Tibial nerve (tissue), 4 donors: ENCODE data around the gene SERPINB2.

Experiments used
- EP300 ChIP-seq, 2 donors: sonication (generic); formaldehyde crosslinking; IDR thresholded peaks; one replicate each; pipeline ENCODE4 v1.6.1; 2017; ENCODE audit warnings: antibody characterized with exemption in 2 of 2, mild to moderate bottlenecking in 1 of 2
- POLR2A ChIP-seq, 2 donors: fragments of 450-650 bp; IDR thresholded peaks; one replicate each; pipeline ENCODE4 v1.6.1; 2017; ENCODE audit warnings: antibody characterized with exemption in 2 of 2, mild to moderate bottlenecking in 2 of 2, moderate library complexity in 2 of 2
- TF ChIP-seq, protein P1 (sequence below), 5 experiments: fragments of 200-600 bp in 3 of 5; fragments of 450-650 bp in 2 of 5; sonication (generic) in 3 of 5; IDR thresholded peaks; one replicate each; pipeline ENCODE4 v1.5.1; 2016 to 2019; ENCODE audit warnings: antibody characterized with exemption in 5 of 5, mild to moderate bottlenecking in 3 of 5, moderate library complexity in 2 of 5

DNA sequence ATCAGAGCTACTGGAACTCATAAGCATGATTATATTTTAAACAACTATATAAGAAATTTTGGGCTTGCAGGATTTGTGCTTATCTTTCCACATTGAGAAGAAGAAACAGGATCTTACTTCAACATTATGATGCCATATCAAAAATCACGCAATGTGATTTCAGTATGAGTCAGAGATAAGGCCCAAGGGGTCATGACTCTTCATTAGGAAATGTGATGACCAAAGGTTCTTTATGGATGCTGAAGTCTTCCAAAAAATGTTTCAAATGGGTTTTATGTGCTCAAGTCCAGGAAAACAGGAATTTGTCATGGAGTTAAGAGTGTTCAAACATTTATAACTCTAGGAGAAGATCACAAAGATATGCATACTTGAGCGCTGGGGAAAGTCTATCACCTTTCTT lies 7.8 kb upstream of the SERPINB2 start:
- TF ChIP-seq POLR2A (IDR thresholded peaks at IDR 0.05) = no peak
- TF ChIP-seq, protein P1, sequence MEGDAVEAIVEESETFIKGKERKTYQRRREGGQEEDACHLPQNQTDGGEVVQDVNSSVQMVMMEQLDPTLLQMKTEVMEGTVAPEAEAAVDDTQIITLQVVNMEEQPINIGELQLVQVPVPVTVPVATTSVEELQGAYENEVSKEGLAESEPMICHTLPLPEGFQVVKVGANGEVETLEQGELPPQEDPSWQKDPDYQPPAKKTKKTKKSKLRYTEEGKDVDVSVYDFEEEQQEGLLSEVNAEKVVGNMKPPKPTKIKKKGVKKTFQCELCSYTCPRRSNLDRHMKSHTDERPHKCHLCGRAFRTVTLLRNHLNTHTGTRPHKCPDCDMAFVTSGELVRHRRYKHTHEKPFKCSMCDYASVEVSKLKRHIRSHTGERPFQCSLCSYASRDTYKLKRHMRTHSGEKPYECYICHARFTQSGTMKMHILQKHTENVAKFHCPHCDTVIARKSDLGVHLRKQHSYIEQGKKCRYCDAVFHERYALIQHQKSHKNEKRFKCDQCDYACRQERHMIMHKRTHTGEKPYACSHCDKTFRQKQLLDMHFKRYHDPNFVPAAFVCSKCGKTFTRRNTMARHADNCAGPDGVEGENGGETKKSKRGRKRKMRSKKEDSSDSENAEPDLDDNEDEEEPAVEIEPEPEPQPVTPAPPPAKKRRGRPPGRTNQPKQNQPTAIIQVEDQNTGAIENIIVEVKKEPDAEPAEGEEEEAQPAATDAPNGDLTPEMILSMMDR (IDR thresholded peaks at IDR 0.05) = no peak
- no peak for TF ChIP-seq EP300 (IDR thresholded peaks at IDR 0.05)
